SK-N-SH treated with all-trans-retinoic acid at 6 μM for 48 hours (cell line): ENCODE measurements around the gene PIP4K2B.
"Not testable (repeated sequence)": the region's sequence is repeated elsewhere in the genome, so short reads cannot be mapped to it uniquely, and the experiment has no call there.

Experiments
- ATAC-seq: fragments of 200-7000 bp; cut with Tn5 transposase; 3 replicates; pipeline ENCODE4 v1.9.1; 2020; ENCODE audit warnings: mild to moderate bottlenecking, moderate library complexity
- ARNTL ChIP-seq: fragments of 450-650 bp; formaldehyde crosslinking; IDR thresholded peaks from 2 replicates; pipeline ENCODE4 v1.5.0; 2020; ENCODE audit warnings: low read depth, mild to moderate bottlenecking, moderate library complexity, borderline replicate concordance
- CREB5 ChIP-seq: fragments of 250-450 bp; sonication (Bioruptor Pico); IDR thresholded peaks from 2 replicates; pipeline ENCODE4 v1.5.1; 2020; ENCODE audit warnings: low read depth, mild to moderate bottlenecking, moderate library complexity
- CSDC2 ChIP-seq: fragments of 250-450 bp; sonication (Bioruptor Pico); IDR thresholded peaks from 2 replicates; pipeline ENCODE4 v1.5.0; 2020; ENCODE audit warnings: mild to moderate bottlenecking, moderate library complexity
- ESRRG ChIP-seq: fragments of 250-450 bp; sonication (Bioruptor Pico); IDR thresholded peaks from 2 replicates; pipeline ENCODE4 v1.6.1; 2021; ENCODE audit warnings: mild to moderate bottlenecking
- GLIS3 ChIP-seq: fragments of 250-450 bp; sonication (Bioruptor Pico); IDR thresholded peaks from 2 replicates; pipeline ENCODE4 v1.5.0; 2020; ENCODE audit warnings: mild to moderate bottlenecking, moderate library complexity
- ISL1 ChIP-seq: fragments of 250-450 bp; sonication (Bioruptor Pico); IDR thresholded peaks from 2 replicates; pipeline ENCODE4 v2.1.2; 2022; ENCODE audit warnings: mild to moderate bottlenecking, moderate library complexity
- OSR1 ChIP-seq: fragments of 250-450 bp; sonication (Bioruptor Pico); IDR thresholded peaks from 2 replicates; pipeline ENCODE4 v1.8.0; 2022; ENCODE audit warnings: moderate library complexity, mild to moderate bottlenecking, inconsistent platforms
- PATZ1 ChIP-seq: fragments of 250-450 bp; sonication (Bioruptor Pico); IDR thresholded peaks from 2 replicates; pipeline ENCODE4 v1.8.0; 2020; ENCODE audit warnings: mild to moderate bottlenecking, moderate library complexity, borderline replicate concordance
- POU6F1 ChIP-seq: fragments of 250-450 bp; sonication (Bioruptor Pico); IDR thresholded peaks from 2 replicates; pipeline ENCODE4 v1.8.0; 2021; ENCODE audit warnings: low read depth, mild to moderate bottlenecking, moderate library complexity, borderline replicate concordance
- PPARA ChIP-seq: fragments of 250-450 bp; sonication (Bioruptor Pico); IDR thresholded peaks from 2 replicates; pipeline ENCODE4 v1.5.0; 2020; ENCODE audit warnings: mild to moderate bottlenecking, borderline replicate concordance
- RARB ChIP-seq: fragments of 250-450 bp; sonication (Bioruptor Pico); IDR thresholded peaks from 2 replicates; pipeline ENCODE4 v1.8.0; 2021; ENCODE audit warnings: mild to moderate bottlenecking, moderate library complexity
- SNAI2 ChIP-seq: fragments of 250-450 bp; sonication (Bioruptor Pico); IDR thresholded peaks from 2 replicates; pipeline ENCODE4 v1.5.0; 2020; ENCODE audit warnings: mild to moderate bottlenecking, moderate library complexity
- TSHZ2 ChIP-seq: fragments of 250-450 bp; sonication (Bioruptor Pico); IDR thresholded peaks from 2 replicates; pipeline ENCODE4 v1.5.0; 2020; ENCODE audit warnings: mild to moderate bottlenecking, moderate library complexity
- ZC3H10 ChIP-seq: fragments of 250-450 bp; sonication (Bioruptor Pico); IDR thresholded peaks from 2 replicates; pipeline ENCODE4 v1.5.1; 2021; ENCODE audit warnings: mild to moderate bottlenecking, moderate library complexity
- ZFP3 ChIP-seq: fragments of 250-450 bp; sonication (Bioruptor Pico); IDR thresholded peaks from 2 replicates; pipeline ENCODE4 v1.5.0; 2020; ENCODE audit warnings: mild to moderate bottlenecking, moderate library complexity
- ZFP30 ChIP-seq: fragments of 450-650 bp; formaldehyde crosslinking; IDR thresholded peaks from 2 replicates; pipeline ENCODE4 v1.5.0; 2022; ENCODE audit warnings: mild to moderate bottlenecking, moderate library complexity
- ZNF565 ChIP-seq: fragments of 450-650 bp; formaldehyde crosslinking; conservative IDR thresholded peaks from 2 replicates; pipeline ENCODE4 v1.5.0; 2020; ENCODE audit warnings: low read depth, mild to moderate bottlenecking, moderate library complexity
- ZNF70 ChIP-seq: fragments of 450-650 bp; formaldehyde crosslinking; IDR thresholded peaks from 2 replicates; pipeline ENCODE4 v1.5.0; 2020; ENCODE audit warnings: mild to moderate bottlenecking, moderate library complexity
- ZNF8 ChIP-seq: fragments of 450-650 bp; formaldehyde crosslinking; IDR thresholded peaks from 2 replicates; pipeline ENCODE4 v1.5.0; 2020; ENCODE audit warnings: mild to moderate bottlenecking, moderate library complexity

The PIP4K2B gene

GRCh38 chr17:38727736-38728135 is 71.6 kb downstream of the PIP4K2B start:
- no peak for TF ChIP-seq TSHZ2 (CRISPR knock-in tag)

GRCh38 chr17:38726145-38726544 is 73.2 kb downstream of the PIP4K2B start:
- ATAC-seq: not testable (repeated sequence)

More at GRCh38 chr17:38727736-38728135, 71.6 kb downstream of the PIP4K2B start:
- ATAC-seq: no peak

GRCh38 chr17:38725066-38725465 is 74.3 kb downstream of the PIP4K2B start:
- TF ChIP-seq OSR1 (CRISPR knock-in tag) (no peak), ISL1 (CRISPR knock-in tag) (no peak), ESRRG (CRISPR knock-in tag) (no peak), ZNF565 (CRISPR knock-in tag) (no peak), GLIS3 (CRISPR knock-in tag) (no peak), PPARA (CRISPR knock-in tag) (no peak), PATZ1 (CRISPR knock-in tag) (no peak), SNAI2 (no peak), ARNTL (no peak), CSDC2 (CRISPR knock-in tag) (no peak), POU6F1 (CRISPR knock-in tag) (no peak), ZNF70 (CRISPR knock-in tag) (no peak), ZFP30 (CRISPR knock-in tag) (no peak), TSHZ2 (CRISPR knock-in tag) (no peak), ZFP3 (CRISPR knock-in tag) (no peak), ZNF8 (CRISPR knock-in tag) (no peak), CREB5 (CRISPR knock-in tag) (no peak), RARB (CRISPR knock-in tag) (no peak), ZC3H10 (CRISPR knock-in tag) (no peak)
- ATAC-seq: peak; percentile 24
